SK-N-SH (cell line): ENCODE measurements around the gene MPHOSPH9.

Experiments
- EZH2phosphoT487 ChIP-seq: fragments of 200-600 bp; sonication (generic); IDR thresholded peaks from 2 replicates; pipeline ENCODE4 v1.6.1; 2017; ENCODE audit warnings: low read depth, mixed run types, mild to moderate bottlenecking, antibody characterized with exemption, moderate library complexity, borderline replicate concordance
- FOXM1 ChIP-seq: IDR thresholded peaks from 2 replicates; pipeline ENCODE4 v1.4.0; 2012; ENCODE audit warnings: low read depth, mild to moderate bottlenecking
- GABPA ChIP-seq: IDR thresholded peaks from 2 replicates; pipeline ENCODE4 v1.4.0; 2012; ENCODE audit warnings: low read depth, mild to moderate bottlenecking
- NFIC ChIP-seq: IDR thresholded peaks from 2 replicates; pipeline ENCODE4 v1.4.0; 2012; ENCODE audit warnings: borderline replicate concordance
- NRF1 ChIP-seq: IDR thresholded peaks from 2 replicates; pipeline ENCODE4 v1.6.1; 2012; ENCODE audit warnings: low read depth, mild to moderate bottlenecking, low read length
- POLR2AphosphoS5 ChIP-seq: IDR thresholded peaks from 2 replicates; pipeline ENCODE4 v1.6.1; 2012; ENCODE audit warnings: low read depth, low read length
- TEAD4 ChIP-seq: IDR thresholded peaks from 2 replicates; pipeline ENCODE4 v1.4.0; 2012; ENCODE audit warnings: mild to moderate bottlenecking, borderline replicate concordance; ENCODE audit not compliant: insufficient read depth
- TF ChIP-seq, protein P1 (sequence below): fragments of 200-600 bp; sonication (generic); IDR thresholded peaks from 2 replicates; pipeline ENCODE4 v1.6.1; 2017; ENCODE audit warnings: antibody characterized with exemption, mild to moderate bottlenecking, moderate library complexity
- TF ChIP-seq, protein P2 (sequence below): IDR thresholded peaks from 2 replicates; pipeline ENCODE4 v1.4.0; 2012; ENCODE audit warnings: low read depth

DNA sequence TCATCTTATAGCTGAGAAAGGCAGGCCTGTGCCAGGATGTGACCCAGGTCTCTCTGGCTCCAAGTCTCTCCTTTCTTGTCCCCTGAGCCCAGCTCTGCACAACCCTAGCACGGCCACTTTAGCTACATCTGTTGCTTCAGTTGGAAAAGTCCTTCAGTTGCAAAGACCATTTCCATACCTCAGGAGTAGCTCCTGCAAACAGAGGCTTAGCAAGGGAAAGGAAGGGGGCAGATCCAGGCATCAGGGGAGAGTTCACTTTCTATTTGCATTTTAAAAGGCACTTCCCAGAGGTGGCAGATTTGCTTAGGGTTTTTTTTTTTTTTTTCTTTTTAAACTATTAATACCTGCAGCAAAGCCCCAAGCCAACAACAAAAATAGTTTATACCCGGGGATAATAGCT lies 79.0 kb downstream of the MPHOSPH9 start:
- TF ChIP-seq NRF1 (no peak), POLR2AphosphoS5 (no peak), NFIC (no peak), TEAD4 (no peak), FOXM1 (no peak), GABPA (no peak), EZH2phosphoT487 (no peak)
- TF ChIP-seq, protein P1, sequence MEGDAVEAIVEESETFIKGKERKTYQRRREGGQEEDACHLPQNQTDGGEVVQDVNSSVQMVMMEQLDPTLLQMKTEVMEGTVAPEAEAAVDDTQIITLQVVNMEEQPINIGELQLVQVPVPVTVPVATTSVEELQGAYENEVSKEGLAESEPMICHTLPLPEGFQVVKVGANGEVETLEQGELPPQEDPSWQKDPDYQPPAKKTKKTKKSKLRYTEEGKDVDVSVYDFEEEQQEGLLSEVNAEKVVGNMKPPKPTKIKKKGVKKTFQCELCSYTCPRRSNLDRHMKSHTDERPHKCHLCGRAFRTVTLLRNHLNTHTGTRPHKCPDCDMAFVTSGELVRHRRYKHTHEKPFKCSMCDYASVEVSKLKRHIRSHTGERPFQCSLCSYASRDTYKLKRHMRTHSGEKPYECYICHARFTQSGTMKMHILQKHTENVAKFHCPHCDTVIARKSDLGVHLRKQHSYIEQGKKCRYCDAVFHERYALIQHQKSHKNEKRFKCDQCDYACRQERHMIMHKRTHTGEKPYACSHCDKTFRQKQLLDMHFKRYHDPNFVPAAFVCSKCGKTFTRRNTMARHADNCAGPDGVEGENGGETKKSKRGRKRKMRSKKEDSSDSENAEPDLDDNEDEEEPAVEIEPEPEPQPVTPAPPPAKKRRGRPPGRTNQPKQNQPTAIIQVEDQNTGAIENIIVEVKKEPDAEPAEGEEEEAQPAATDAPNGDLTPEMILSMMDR: no peak
- TF ChIP-seq, protein P2, sequence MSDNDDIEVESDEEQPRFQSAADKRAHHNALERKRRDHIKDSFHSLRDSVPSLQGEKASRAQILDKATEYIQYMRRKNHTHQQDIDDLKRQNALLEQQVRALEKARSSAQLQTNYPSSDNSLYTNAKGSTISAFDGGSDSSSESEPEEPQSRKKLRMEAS: no peak
